ENCODE measurements around the gene PTTG1IP.

PTTG1IP gene

GRCh38 chr21:44895859-44896258 lies 22.4 kb upstream of the PTTG1IP start:
- DNase-seq (ENCODE audit: low spot score) = no peak

GRCh38 chr21:44894687-44895302 lies 21.3 kb upstream of the PTTG1IP start:
- DNase-seq (ENCODE audit: low spot score) = no peak

GRCh38 chr21:44893948-44894656 lies 20.6 kb upstream of the PTTG1IP start:
- DNase-seq (ENCODE audit: low spot score) = no peak

- DNase-seq (ENCODE audit: low spot score) = no peak
These were observed 19.7 kb upstream of the PTTG1IP start for GRCh38 chr21:44893278-44893556.

- DNase-seq (ENCODE audit: low spot score) = peak; percentile 77
These were observed 19.2 kb upstream of the PTTG1IP start for GRCh38 chr21:44892536-44893277.

- DNase-seq (ENCODE audit: low spot score) = no peak
These were observed 18.6 kb upstream of the PTTG1IP start for GRCh38 chr21:44892095-44892494.

GRCh38 chr21:44891631-44892031 lies 18.1 kb upstream of the PTTG1IP start:
- DNase-seq (ENCODE audit: low spot score) = no peak

- DNase-seq (ENCODE audit: low spot score) = no peak
These were observed 17.6 kb upstream of the PTTG1IP start for GRCh38 chr21:44890961-44891541.

GRCh38 chr21:44890338-44890931 lies 16.9 kb upstream of the PTTG1IP start:
- DNase-seq (ENCODE audit: low spot score) = no peak

- no peak for DNase-seq (ENCODE audit: low spot score)
These were observed 16.3 kb upstream of the PTTG1IP start for GRCh38 chr21:44889625-44890337.

GRCh38 chr21:44888581-44889550 lies 15.4 kb upstream of the PTTG1IP start:
- no peak for DNase-seq (ENCODE audit: low spot score)

GRCh38 chr21:44887807-44888580 lies 14.5 kb upstream of the PTTG1IP start:
- DNase-seq (ENCODE audit: low spot score) = no peak

- DNase-seq (ENCODE audit: low spot score) = no peak
These were observed 13.8 kb upstream of the PTTG1IP start for GRCh38 chr21:44887126-44887806.

- DNase-seq (ENCODE audit: low spot score) = no peak
These were observed 12.9 kb upstream of the PTTG1IP start for GRCh38 chr21:44886113-44887075.

GRCh38 chr21:44885615-44886014 lies 12.1 kb upstream of the PTTG1IP start:
- DNase-seq (ENCODE audit: low spot score) = no peak

GRCh38 chr21:44884097-44884496 lies 10.6 kb upstream of the PTTG1IP start:
- no peak for DNase-seq (ENCODE audit: low spot score)

- DNase-seq (ENCODE audit: low spot score) = no peak
These were observed 9.8 kb upstream of the PTTG1IP start for GRCh38 chr21:44883250-44883649.

- DNase-seq (ENCODE audit: low spot score) = peak; percentile 63
These were observed 7.8 kb upstream of the PTTG1IP start for GRCh38 chr21:44881198-44881872.

Data from AG08396 (cell line).